ENCODE results near the gene KRTAP5-4. TPM values are rescaled to one million over a fixed set of nuclear protein-coding genes. Genes with fewer than 3 reads are reported as not detected.

Gene KRTAP5-4
- total RNA-seq, 1 experiment from 2014 or later, result not detected

DNA sequence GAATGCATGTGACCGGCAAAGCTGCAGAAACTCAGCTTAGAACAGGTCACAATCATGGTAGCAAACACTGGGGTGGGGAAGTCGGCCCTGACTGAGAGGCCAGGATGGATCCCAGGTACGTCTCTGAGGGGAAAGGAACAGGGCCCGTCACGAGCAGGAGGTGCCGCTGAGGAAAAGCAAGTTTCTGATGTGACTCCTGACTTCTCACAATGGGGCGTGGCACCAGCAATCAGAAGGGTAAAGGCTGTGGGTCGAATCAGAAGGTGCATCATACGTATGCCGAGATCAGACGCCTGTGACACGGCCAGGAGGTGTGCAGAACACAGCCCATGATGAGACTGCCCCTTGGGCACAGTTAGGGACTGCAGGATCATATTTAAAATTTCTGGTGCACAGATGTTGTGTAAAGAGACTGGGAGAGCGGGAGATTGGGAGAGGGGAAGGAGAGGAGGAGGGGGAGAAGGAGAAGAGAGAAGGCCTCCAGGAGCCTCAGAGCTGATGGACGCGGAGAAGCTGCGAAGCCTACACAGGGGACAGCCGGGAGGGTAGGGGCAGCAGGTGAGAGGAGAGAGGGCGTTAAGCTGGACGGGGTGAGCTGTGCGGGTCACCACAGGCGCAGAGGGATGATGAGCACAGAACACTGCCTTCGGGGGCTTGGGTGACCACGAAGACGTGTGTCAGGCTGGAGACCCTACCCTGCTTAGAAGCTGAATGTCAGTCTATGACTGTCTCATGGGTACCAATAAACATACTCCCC is 38.4 kb upstream of the KRTAP5-4 start:
- Mint-ChIP-seq H3K4me3 (ENCODE audit: unreplicated experiment) (no peak overlapping the region), H3K27me3 (ENCODE audit: insufficient read depth, unreplicated experiment) (peaks cover 17% of the 10 kb centered on the region), H3K4me1 (ENCODE audit: insufficient read depth, unreplicated experiment) (no peaks in the 10 kb centered on the region), H3K36me3 (ENCODE audit: insufficient read depth, unreplicated experiment) (no peaks in the 10 kb centered on the region), H3K9me3 (ENCODE audit: unreplicated experiment) (no peaks in the 10 kb centered on the region), H3K27ac (ENCODE audit: low read depth, unreplicated experiment) (no peak overlapping the region)
- CTCF ChIA-PET, result interaction anchor here (0.6 to 0.8 kb wide), 2 partner anchors 179 to 1146 kb away, joined by 3 to 4 read pairs; partner anchors contain the start of gene TNNI2
- no peak for DNase-seq (ENCODE audit: unreplicated experiment)
- no TSS peak for BruUV-seq (replicated peaks)
- POLR2A ChIA-PET, result no interaction called here
- TF ChIP-seq, protein P1, sequence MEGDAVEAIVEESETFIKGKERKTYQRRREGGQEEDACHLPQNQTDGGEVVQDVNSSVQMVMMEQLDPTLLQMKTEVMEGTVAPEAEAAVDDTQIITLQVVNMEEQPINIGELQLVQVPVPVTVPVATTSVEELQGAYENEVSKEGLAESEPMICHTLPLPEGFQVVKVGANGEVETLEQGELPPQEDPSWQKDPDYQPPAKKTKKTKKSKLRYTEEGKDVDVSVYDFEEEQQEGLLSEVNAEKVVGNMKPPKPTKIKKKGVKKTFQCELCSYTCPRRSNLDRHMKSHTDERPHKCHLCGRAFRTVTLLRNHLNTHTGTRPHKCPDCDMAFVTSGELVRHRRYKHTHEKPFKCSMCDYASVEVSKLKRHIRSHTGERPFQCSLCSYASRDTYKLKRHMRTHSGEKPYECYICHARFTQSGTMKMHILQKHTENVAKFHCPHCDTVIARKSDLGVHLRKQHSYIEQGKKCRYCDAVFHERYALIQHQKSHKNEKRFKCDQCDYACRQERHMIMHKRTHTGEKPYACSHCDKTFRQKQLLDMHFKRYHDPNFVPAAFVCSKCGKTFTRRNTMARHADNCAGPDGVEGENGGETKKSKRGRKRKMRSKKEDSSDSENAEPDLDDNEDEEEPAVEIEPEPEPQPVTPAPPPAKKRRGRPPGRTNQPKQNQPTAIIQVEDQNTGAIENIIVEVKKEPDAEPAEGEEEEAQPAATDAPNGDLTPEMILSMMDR (IDR thresholded peaks at IDR 0.05; ENCODE audit: unreplicated experiment), result no peak
- intact Hi-C loops (cut with micrococcal nuclease), result no loop called here

DNA sequence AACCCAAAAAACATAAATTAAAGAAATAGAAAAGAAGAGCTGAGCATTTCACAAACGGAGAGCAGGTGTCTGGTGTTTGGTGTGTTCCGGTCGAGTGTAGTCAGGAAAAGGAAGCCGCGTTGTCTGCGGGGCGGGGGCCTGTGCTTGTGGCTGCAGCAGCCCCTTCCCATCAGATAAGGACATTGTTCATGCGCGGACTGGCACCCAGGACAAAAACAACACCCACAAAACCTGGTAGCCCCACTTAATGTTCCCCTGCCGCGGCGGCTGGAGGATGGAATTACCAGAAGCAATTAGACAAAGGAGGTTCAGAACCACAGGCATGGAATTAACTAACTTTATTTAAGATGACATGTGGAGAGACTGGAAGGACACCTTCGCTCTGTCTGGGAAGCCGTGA is 37.6 kb upstream of the KRTAP5-4 start:
- H3K36me3 Mint-ChIP-seq (ENCODE audit: insufficient read depth, unreplicated experiment), result no peaks in the 10 kb centered on the region
- H3K4me1 Mint-ChIP-seq (ENCODE audit: insufficient read depth, unreplicated experiment), result no peaks in the 10 kb centered on the region
- H3K27ac Mint-ChIP-seq (ENCODE audit: low read depth, unreplicated experiment), result no peak overlapping the region
- intact Hi-C loops (cut with micrococcal nuclease), result no loop called here
- BruUV-seq (replicated peaks), result no TSS peak
- peaks cover 17% of the 10 kb centered on the region for H3K27me3 Mint-ChIP-seq (ENCODE audit: insufficient read depth, unreplicated experiment)
- H3K9me3 Mint-ChIP-seq (ENCODE audit: unreplicated experiment), result no peaks in the 10 kb centered on the region
- no peak overlapping the region for H3K4me3 Mint-ChIP-seq (ENCODE audit: unreplicated experiment)
- TF ChIP-seq, protein P1 (IDR thresholded peaks at IDR 0.05; ENCODE audit: unreplicated experiment), result no peak
- POLR2A ChIA-PET, result no interaction called here
- DNase-seq (ENCODE audit: unreplicated experiment), result no peak
- CTCF ChIA-PET, result interaction anchor here (0.6 kb wide), 1 partner anchor 34 kb away, joined by 3 read pairs; no protein-coding TSS in a partner anchor

DNA sequence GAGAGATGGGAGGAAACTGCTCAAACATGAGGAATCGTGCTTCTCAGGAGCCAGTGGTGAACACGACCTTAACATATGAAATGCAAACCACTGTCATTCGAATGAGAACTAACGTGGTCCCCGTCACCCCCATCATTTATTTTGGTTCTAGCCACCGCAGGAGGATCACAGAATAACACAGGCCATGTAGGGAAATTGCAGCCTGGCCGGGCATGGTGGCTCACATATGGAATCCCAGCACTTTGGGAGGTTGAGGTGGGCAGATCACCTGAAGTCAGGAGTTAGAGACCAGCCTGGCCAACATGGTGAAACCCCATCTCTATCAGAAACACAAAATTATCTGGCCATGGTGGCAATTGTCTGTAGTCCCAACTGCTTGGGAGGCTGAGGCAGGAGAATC is 34.7 kb upstream of the KRTAP5-4 start:
- POLR2A ChIA-PET, result no interaction called here
- H3K36me3 Mint-ChIP-seq (ENCODE audit: insufficient read depth, unreplicated experiment), result no peaks in the 10 kb centered on the region
- no peak overlapping the region for H3K4me3 Mint-ChIP-seq (ENCODE audit: unreplicated experiment)
- H3K4me1 Mint-ChIP-seq (ENCODE audit: insufficient read depth, unreplicated experiment), result peaks cover 4% of the 10 kb centered on the region
- H3K27me3 Mint-ChIP-seq (ENCODE audit: insufficient read depth, unreplicated experiment), result peaks cover 17% of the 10 kb centered on the region
- TF ChIP-seq, protein P1 (IDR thresholded peaks at IDR 0.05; ENCODE audit: unreplicated experiment), result no peak
- DNase-seq (ENCODE audit: unreplicated experiment), result no peak
- CTCF ChIA-PET, result interaction anchor here (0.9 to 10.0 kb wide), 3 partner anchors 37 to 496 kb away, joined by 3 to 165 read pairs (median 43); no protein-coding TSS in a partner anchor
- BruUV-seq (replicated peaks), result no TSS peak
- no peak overlapping the region for H3K27ac Mint-ChIP-seq (ENCODE audit: low read depth, unreplicated experiment)
- no peaks in the 10 kb centered on the region for H3K9me3 Mint-ChIP-seq (ENCODE audit: unreplicated experiment)
- intact Hi-C loops (cut with micrococcal nuclease), result no loop called here

- Mint-ChIP-seq H3K27ac (ENCODE audit: low read depth, unreplicated experiment) (no peak overlapping the region), H3K27me3 (ENCODE audit: insufficient read depth, unreplicated experiment) (peaks cover 17% of the 10 kb centered on the region), H3K4me3 (ENCODE audit: unreplicated experiment) (no peak overlapping the region), H3K9me3 (ENCODE audit: unreplicated experiment) (no peaks in the 10 kb centered on the region), H3K36me3 (ENCODE audit: insufficient read depth, unreplicated experiment) (no peaks in the 10 kb centered on the region), H3K4me1 (ENCODE audit: insufficient read depth, unreplicated experiment) (peaks cover 4% of the 10 kb centered on the region)
- no TSS peak for BruUV-seq (replicated peaks)
- ChIA-PET CTCF (interaction anchor here (0.6 to 10.0 kb wide), 7 partner anchors 38 to 496 kb away, joined by 3 to 165 read pairs (median 7); partner anchors contain the start of gene SYT8), POLR2A (no interaction called here)
- intact Hi-C loops (cut with micrococcal nuclease), result no loop called here
- TF ChIP-seq, protein P1 (IDR thresholded peaks at IDR 0.05; ENCODE audit: unreplicated experiment), result no peak
- no peak for DNase-seq (ENCODE audit: unreplicated experiment)
These were observed 34.1 kb upstream of the KRTAP5-4 start for GRCh38 chr11:1656061-1656441.
